Gastrocnemius medialis (tissue), 4 donors: ENCODE measurements around the gene PSPN. TPM values are rescaled to one million over a fixed set of nuclear protein-coding genes. Genes with fewer than 3 reads are reported as not detected.
A peak's percentile ranks its signal among the peaks of the same experiment; 100 is the strongest.

Source experiments
- ATAC-seq, 2 donors: fragments of 150-250 bp; one replicate each; pipeline ENCODE4 v1.9.1; 2016
- DNase-seq, 2 donors: peaks; one replicate each; pipeline ENCODE4 v3.0.0-alpha.2; 2019
- H3K27ac ChIP-seq, 4 donors: fragments of 200-600 bp; sonication (generic); 1 replicate in 1 of 4; 2 replicates in 3 of 4; pipeline ENCODE4 v1.5.1; 2016 to 2018; ENCODE audit warnings: mild to moderate bottlenecking in 2 of 4, moderate library complexity in 1 of 4
- H3K27me3 ChIP-seq, 3 donors: fragments of 200-600 bp; sonication (generic) in 2 of 3; 1 replicate in 1 of 3; 2 replicates in 2 of 3; pipeline versions ENCODE4 v1.5.1 to v1.6.0; 2016 to 2019; ENCODE audit warnings: mild to moderate bottlenecking in 1 of 3, moderate library complexity in 1 of 3
- H3K36me3 ChIP-seq, 2 donors: fragments of 200-600 bp; sonication (generic) in 1 of 2; one replicate each; pipeline ENCODE4 v1.5.1; 2017 to 2018
- H3K4me1 ChIP-seq, 2 donors: fragments of 200-600 bp; sonication (generic) in 1 of 2; one replicate each; pipeline ENCODE4 v1.5.1; 2016 to 2017; ENCODE audit warnings: mild to moderate bottlenecking in 2 of 2
- H3K4me3 ChIP-seq, 4 donors: fragments of 200-600 bp; sonication (generic) in 3 of 4; 1 replicate in 1 of 4; 2 replicates in 3 of 4; pipeline ENCODE4 v1.5.1; 2016 to 2019; ENCODE audit warnings: mild to moderate bottlenecking in 2 of 4
- H3K9me3 ChIP-seq, 3 donors: fragments of 200-600 bp; sonication (generic) in 2 of 3; 1 replicate in 1 of 3; 2 replicates in 2 of 3; pipeline ENCODE4 v1.5.1; 2016 to 2019
- POLR2A ChIP-seq, 2 donors: fragments of 450-650 bp; IDR thresholded peaks; one replicate each; pipeline ENCODE4 v1.6.1; 2017; ENCODE audit warnings: antibody characterized with exemption in 2 of 2, mild to moderate bottlenecking in 2 of 2, moderate library complexity in 2 of 2
- in situ Hi-C, 4 donors: fragments of 200-750 bp; cut with MboI; loops; one replicate each; pipeline versions ENCODE4 v1.15.0 to v1.8.0; 2017; ENCODE audit warnings: low sequenced_read_pairs in 4 of 4
- intact Hi-C: fragments of 100-400 bp; cut with DNase I; formaldehyde crosslinking; loops from one replicate; pipeline ENCODE4 v1.15.1; 2023; ENCODE audit warnings: low total_unique reads
- total RNA-seq, 4 donors: library from RNA; depleted of rRNA; stranded (reverse); fragments of >200 nt; gene quantifications; one replicate each; pipeline versions ENCODE4 v1.1.0 to v1.2.3, GENCODE V29; 2016
- TF ChIP-seq, protein P1 (sequence below), 5 experiments: fragments of 450-650 bp in 3 of 5; fragments of 200-600 bp in 2 of 5; sonication (generic) in 2 of 5; IDR thresholded peaks in 4 of 5; conservative IDR thresholded peaks in 1 of 5; 1 replicate in 4 of 5; 2 replicates in 1 of 5; pipeline ENCODE4 v1.5.1; 2016 to 2019; ENCODE audit warnings: antibody characterized with exemption in 5 of 5, mild to moderate bottlenecking in 3 of 5, moderate library complexity in 3 of 5

The PSPN gene, protein sequence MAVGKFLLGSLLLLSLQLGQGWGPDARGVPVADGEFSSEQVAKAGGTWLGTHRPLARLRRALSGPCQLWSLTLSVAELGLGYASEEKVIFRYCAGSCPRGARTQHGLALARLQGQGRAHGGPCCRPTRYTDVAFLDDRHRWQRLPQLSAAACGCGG
- total RNA-seq: under 1 TPM; 0.15 to 0.75 (median 0.43) TPM

GRCh38 chr19:6375411-6376010, at the start of gene PSPN:
Gene PSPN (minus strand): TSS chr19:6375933. CDS start chr19:6375849, 84 bp downstream.
- Histone ChIP-seq H3K4me1 (peaks cover 0 to 10% of the 10 kb centered on the region in 2 donors), H3K36me3 (peaks cover 0 to 13% of the 10 kb centered on the region in 2 donors), H3K27me3 (no peaks in the 10 kb centered on the region), H3K4me3 (no peak within 1 kb of the TSS), H3K27ac (no peak within 1 kb of the TSS), H3K9me3 (no peaks in the 10 kb centered on the region)
- ATAC-seq: no peak
- in situ Hi-C loops (loop anchor here in 1 of 4 donors (25.0 kb wide), 1 partner anchor 362 kb away; the partner anchor contains the start of genes GPR108 and TRIP10), intact Hi-C loops (loop anchor here (10.0 kb wide), 1 partner anchor 751 kb away; the partner anchor contains the start of genes SAFB and SAFB2)
- TF ChIP-seq, protein P1, sequence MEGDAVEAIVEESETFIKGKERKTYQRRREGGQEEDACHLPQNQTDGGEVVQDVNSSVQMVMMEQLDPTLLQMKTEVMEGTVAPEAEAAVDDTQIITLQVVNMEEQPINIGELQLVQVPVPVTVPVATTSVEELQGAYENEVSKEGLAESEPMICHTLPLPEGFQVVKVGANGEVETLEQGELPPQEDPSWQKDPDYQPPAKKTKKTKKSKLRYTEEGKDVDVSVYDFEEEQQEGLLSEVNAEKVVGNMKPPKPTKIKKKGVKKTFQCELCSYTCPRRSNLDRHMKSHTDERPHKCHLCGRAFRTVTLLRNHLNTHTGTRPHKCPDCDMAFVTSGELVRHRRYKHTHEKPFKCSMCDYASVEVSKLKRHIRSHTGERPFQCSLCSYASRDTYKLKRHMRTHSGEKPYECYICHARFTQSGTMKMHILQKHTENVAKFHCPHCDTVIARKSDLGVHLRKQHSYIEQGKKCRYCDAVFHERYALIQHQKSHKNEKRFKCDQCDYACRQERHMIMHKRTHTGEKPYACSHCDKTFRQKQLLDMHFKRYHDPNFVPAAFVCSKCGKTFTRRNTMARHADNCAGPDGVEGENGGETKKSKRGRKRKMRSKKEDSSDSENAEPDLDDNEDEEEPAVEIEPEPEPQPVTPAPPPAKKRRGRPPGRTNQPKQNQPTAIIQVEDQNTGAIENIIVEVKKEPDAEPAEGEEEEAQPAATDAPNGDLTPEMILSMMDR (IDR thresholded peaks at IDR 0.05 in 4 of 5, conservative IDR thresholded peaks at IDR 0.05 in 1 of 5): no peak
- TF ChIP-seq POLR2A (IDR thresholded peaks at IDR 0.05): no peak
- no peak for DNase-seq

- Histone ChIP-seq H3K4me1 (peaks cover 20 to 24% of the 10 kb centered on the region in 2 donors), H3K27me3 (no peaks in the 10 kb centered on the region), H3K4me3 (peak overlapping the region; percentile 36 to 81 (median 44)), H3K9me3 (no peaks in the 10 kb centered on the region), H3K27ac (peak overlapping the region; percentile 84 to 91 (median 86)), H3K36me3 (peaks cover 0 to 19% of the 10 kb centered on the region in 2 donors)
- in situ Hi-C loops (no loop called here), intact Hi-C loops (loop anchor here (1.0 to 10.0 kb wide), 5 partner anchors 32 to 210 kb away; partner anchors contain the start of genes CLPP and GTF2F1)
- TF ChIP-seq POLR2A (IDR thresholded peaks at IDR 0.05): no peak
- TF ChIP-seq, protein P1 (IDR thresholded peaks at IDR 0.05 in 4 of 5, conservative IDR thresholded peaks at IDR 0.05 in 1 of 5): peak in 1 of 5 experiments; percentile 13
- ATAC-seq (peak; percentile 92 to 95), DNase-seq (peak; percentile 100)
These were observed 49.4 kb upstream of the PSPN start for GRCh38 chr19:6424939-6425731.

DNA sequence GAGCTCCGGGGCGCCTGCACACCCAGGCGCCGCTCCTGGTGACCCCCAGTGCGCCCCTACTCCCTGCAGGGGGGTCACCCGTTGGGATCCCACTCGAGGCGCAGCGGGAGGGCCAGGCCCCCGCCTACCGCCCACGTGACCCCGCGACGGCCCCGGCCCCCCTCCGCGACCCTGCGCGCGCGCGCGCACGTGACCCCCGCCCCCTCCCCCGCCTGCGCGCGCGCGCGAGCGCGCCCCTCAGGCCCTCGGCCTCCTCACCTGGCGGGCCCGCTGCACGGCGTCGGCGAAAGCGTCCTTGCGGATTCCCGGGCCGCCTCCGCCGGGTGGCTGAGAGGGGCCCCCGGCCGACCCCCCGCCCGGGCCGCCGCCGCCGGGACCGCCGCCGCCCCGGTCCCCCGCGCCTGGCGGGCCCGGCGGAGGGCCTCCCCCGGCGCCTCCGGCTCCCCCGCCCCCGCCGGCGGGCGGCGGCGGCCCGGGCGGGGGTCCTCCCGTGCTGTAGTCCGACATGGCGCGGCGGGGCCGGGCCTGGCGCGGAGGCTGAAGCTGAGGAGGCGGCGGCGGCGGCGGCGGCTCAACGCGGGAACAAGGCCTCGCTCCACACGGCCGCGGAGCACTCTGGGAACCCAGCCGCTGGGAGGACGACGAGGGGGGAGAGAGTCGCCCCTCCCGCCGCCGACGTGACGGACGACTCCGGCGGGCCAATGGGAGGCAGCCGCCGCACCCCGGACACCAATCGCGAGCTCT, 48.6 kb upstream of the PSPN start, which contains the start of gene KHSRP:
Gene KHSRP (minus strand): TSS at position 617 of the 744 bp plus-strand sequence. CDS start 110 bp downstream, at position 507.
- Histone ChIP-seq H3K27ac (peak within 1 kb of the TSS; percentile 84 to 91 (median 86)), H3K4me3 (peak within 1 kb of the TSS; percentile 56 to 87 (median 82)), H3K4me1 (peaks cover 20 to 24% of the 10 kb centered on the region in 2 donors), H3K9me3 (no peaks in the 10 kb centered on the region), H3K27me3 (no peaks in the 10 kb centered on the region), H3K36me3 (peaks cover 0 to 26% of the 10 kb centered on the region in 2 donors)
- intact Hi-C loops: loop anchor here (1.0 to 10.0 kb wide), 2 partner anchors 31 to 210 kb away; partner anchors contain the start of gene GTF2F1
- TF ChIP-seq POLR2A (IDR thresholded peaks at IDR 0.05): peak; percentile 90 to 91
- TF ChIP-seq, protein P1 (IDR thresholded peaks at IDR 0.05 in 4 of 5, conservative IDR thresholded peaks at IDR 0.05 in 1 of 5): no peak
- DNase-seq (no peak), ATAC-seq (no peak)
- in situ Hi-C loops: no loop called here
